GM18951 (cell line): Measurements from ENCODE around the gene ABTB1.
A peak's percentile ranks its signal among the peaks of the same experiment; 100 is the strongest.

ENCODE experiments used
- POLR2A ChIP-seq: IDR thresholded peaks from 4 replicates; pipeline ENCODE4 v1.6.1; 2011; ENCODE audit warnings: mild to moderate bottlenecking; ENCODE audit not compliant: insufficient read length, insufficient read depth; ENCODE audit errors: extremely low read depth
- in situ Hi-C: fragments of 300-500 bp; cut with MboI; formaldehyde crosslinking; loops from one replicate; pipeline ENCODE4 v1.12.0; 2022; ENCODE audit warnings: low sequenced_read_pairs, mixed read lengths, inconsistent platforms; ENCODE audit not compliant: unreplicated experiment

Gene ABTB1

DNA sequence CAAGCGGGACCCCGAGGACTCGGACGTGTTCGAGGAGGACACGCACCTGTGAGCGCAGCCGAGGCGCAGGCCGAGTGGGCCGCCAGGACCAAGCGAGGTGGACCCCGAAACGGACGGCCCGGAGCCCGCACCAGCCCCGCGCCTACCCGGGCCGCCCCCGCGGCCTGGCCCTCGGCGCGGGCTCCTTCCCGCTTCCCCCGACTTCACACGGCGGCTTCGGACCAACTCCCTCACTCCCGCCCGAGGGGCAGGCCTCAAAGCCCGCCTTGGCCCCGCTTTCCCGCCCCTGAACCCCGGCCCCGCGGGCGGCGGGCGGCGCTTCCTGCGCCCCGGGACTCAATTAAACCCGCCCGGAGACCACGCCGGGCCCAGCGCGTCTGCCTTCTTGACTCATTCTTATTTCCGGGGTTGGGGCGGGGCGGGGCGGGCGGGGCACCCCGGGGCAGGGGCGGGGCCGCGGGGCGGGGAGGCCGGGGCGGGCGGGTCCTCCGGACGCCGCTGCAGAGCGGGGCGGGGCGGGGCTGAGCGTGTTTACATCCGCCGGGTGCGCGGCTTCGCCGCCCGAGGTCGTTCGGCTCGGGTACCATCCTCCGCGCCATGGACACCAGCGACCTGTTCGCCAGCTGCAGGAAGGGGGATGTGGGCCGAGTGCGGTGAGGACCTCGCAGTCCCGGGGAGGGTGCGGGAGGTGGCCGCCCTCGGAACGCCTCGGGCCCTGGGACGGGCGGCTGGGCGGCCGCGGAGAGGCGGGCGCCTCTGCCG is at the start of gene ABTB1:
TSS of gene ABTB1 (plus strand) at position 524 of the 762 bp plus-strand sequence. CDS start at position 598, 74 bp downstream.
- in situ Hi-C loops: no loop called here
- TF ChIP-seq POLR2A: peak; percentile 91

GRCh38 chr3:127624063-127624462 is 48.7 kb upstream of the ABTB1 start:
- in situ Hi-C loops: no loop called here
- TF ChIP-seq POLR2A: no peak

- in situ Hi-C loops: no loop called here
Observed at GRCh38 chr3:127625821-127626220, 46.9 kb upstream of the ABTB1 start.

GRCh38 chr3:127628426-127628787 is 44.3 kb upstream of the ABTB1 start:
- TF ChIP-seq POLR2A: no peak
- in situ Hi-C loops: no loop called here

More at GRCh38 chr3:127625821-127626220, 46.9 kb upstream of the ABTB1 start:
- no peak for TF ChIP-seq POLR2A

DNA sequence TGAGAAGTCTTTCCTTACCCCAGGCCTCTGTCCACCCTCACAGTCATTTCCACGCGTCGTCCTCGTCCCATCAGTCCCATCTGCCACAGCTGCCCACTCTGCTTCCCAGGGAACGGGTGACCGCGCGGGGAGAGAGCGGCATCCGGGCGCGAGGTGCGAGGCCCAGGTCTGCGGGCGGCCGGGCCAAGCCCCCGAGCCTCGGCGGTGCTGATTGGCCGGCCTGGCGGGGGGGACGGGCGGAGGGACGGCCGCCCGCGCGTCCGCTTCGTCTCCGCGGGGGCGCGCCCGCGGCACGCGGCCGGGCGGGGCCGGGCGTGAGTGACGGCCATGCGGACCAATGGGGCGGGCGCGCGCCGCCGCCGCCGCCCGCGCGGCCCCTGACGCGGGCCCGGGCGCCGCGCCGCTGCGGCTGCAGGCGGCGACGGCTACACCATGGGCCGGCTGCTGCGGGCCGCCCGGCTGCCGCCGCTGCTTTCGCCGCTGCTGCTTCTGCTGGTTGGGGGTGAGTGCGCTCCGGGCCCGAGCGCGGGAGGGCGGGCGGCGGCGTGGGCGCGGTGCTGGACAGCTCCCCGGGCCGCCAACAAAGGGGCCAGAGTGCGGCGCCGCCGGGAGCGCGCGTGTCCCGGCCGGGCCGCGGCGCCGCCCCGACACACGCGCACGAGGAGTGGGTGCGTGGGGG is 43.8 kb upstream of the ABTB1 start, which contains the start of gene PODXL2:
TSS of gene PODXL2 (plus strand) at position 398 of the 679 bp plus-strand sequence. CDS start at position 433, 35 bp downstream.
- in situ Hi-C loops: no loop called here
- no peak for TF ChIP-seq POLR2A

- in situ Hi-C loops: no loop called here
- TF ChIP-seq POLR2A: no peak
Observed at GRCh38 chr3:127629467-127630403, 43.0 kb upstream of the ABTB1 start.

GRCh38 chr3:127630811-127631714 is 41.7 kb upstream of the ABTB1 start:
- no peak for TF ChIP-seq POLR2A
- in situ Hi-C loops: no loop called here

DNA sequence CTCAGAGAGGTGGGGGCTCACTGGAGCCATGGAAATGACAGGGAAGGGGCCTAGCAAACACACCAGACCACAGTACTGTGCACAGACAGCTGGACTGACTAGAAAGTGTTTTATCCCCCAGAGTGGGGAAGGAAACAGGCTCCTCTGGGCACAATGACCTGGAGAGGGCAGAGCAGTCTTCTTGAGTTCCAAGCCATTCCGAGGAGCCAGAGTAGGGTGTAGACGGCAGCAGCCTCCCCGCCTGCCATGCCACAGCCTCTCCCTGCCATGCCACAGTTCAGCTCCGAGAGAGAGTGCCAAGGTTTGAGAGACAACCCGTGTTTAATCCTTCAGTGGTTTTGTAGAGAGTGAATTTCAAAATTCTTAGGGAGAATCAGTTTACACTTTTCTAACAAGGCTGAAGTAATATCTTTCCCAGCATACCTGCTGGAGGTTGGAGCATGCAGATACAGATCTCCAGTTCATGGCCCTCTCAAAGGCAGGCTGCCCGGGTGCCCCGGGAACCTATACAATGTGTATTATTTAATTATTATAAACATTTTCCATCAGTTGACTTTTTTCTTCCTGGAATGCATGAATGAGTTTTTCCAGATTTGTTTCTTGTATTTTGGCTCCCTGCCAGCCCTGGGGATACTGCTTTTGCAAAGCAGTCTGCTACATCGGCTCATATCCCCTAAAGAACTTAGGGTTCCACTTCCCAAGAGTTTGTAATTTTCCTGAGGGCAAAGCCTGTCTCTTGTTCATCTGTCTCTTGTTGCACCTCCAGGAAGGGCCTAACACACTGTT is 40.5 kb upstream of the ABTB1 start:
- TF ChIP-seq POLR2A: no peak
- in situ Hi-C loops: no loop called here

- no peak for TF ChIP-seq POLR2A
- in situ Hi-C loops: no loop called here
Observed at GRCh38 chr3:127634653-127635052, 38.1 kb upstream of the ABTB1 start.

- in situ Hi-C loops: no loop called here
- no peak for TF ChIP-seq POLR2A
Observed at GRCh38 chr3:127637546-127637945, 35.2 kb upstream of the ABTB1 start.

- in situ Hi-C loops: no loop called here
- TF ChIP-seq POLR2A: no peak
Observed at GRCh38 chr3:127637971-127638370, 34.8 kb upstream of the ABTB1 start.
